Mucosa of descending colon (tissue), 3 donors: ENCODE measurements around the gene TCIRG1. TPM values are rescaled to one million over a fixed set of nuclear protein-coding genes. Genes with fewer than 3 reads are reported as not detected.

Source experiments
- ATAC-seq: fragments of 200-7000 bp; cut with Tn5 transposase; one replicate; pipeline ENCODE4 v1.9.1; 2020; ENCODE audit warnings: mild to moderate bottlenecking, moderate library complexity
- DNase-seq, 3 donors: peaks; one replicate each; pipeline ENCODE4 v3.0.0-alpha.2; 2020
- H3K36me3 ChIP-seq: fragments of 200-600 bp; one replicate; pipeline ENCODE4 v1.8.0; 2021; ENCODE audit warnings: low read depth, mild to moderate bottlenecking
- H3K4me1 ChIP-seq: fragments of 200-600 bp; one replicate; pipeline ENCODE4 v1.8.0; 2021; ENCODE audit warnings: low read depth, mild to moderate bottlenecking
- H3K4me3 ChIP-seq: fragments of 200-600 bp; one replicate; pipeline ENCODE4 v1.8.0; 2021; ENCODE audit warnings: mild to moderate bottlenecking
- H3K9me3 ChIP-seq: fragments of 200-600 bp; one replicate; pipeline ENCODE4 v1.8.0; 2021; ENCODE audit warnings: mild to moderate bottlenecking
- CTCF ChIP-seq: fragments of 200-600 bp; IDR thresholded peaks from one replicate; pipeline ENCODE4 v1.8.0; 2022; ENCODE audit warnings: antibody characterized with exemption, mild to moderate bottlenecking
- intact Hi-C, 2 donors: fragments of 100-400 bp; cut with DNase I in 1 of 2; cut with micrococcal nuclease in 1 of 2; formaldehyde crosslinking; loops; one replicate each; pipeline versions ENCODE4 v1.11.0 to v1.11.1; 2022; cut with DNase I, micrococcal nuclease
- total RNA-seq, 3 donors: library from RNA; stranded (reverse); fragmentation: NEBNext Ultra II Directional in 2 of 3; extraction: Animal tissue kit (Norgen Biotek cat#: 25700) in 2 of 3; gene quantifications; one replicate each; pipeline versions ENCODE4 v1.2.1 to v1.2.4, GENCODE V29; 2021 to 2023
- donor health status: DM: no; HTN: no; CAD: no; lungs with moderate emphysema.
- donor health status: DM: no; HTN: no; CAD: no.
- donor health status: DM: no; HTN: yes; CAD: no.

The TCIRG1 gene
- total RNA-seq, 3 donors from 2014 or later: 155 to 189 (median 166) TPM

DNA sequence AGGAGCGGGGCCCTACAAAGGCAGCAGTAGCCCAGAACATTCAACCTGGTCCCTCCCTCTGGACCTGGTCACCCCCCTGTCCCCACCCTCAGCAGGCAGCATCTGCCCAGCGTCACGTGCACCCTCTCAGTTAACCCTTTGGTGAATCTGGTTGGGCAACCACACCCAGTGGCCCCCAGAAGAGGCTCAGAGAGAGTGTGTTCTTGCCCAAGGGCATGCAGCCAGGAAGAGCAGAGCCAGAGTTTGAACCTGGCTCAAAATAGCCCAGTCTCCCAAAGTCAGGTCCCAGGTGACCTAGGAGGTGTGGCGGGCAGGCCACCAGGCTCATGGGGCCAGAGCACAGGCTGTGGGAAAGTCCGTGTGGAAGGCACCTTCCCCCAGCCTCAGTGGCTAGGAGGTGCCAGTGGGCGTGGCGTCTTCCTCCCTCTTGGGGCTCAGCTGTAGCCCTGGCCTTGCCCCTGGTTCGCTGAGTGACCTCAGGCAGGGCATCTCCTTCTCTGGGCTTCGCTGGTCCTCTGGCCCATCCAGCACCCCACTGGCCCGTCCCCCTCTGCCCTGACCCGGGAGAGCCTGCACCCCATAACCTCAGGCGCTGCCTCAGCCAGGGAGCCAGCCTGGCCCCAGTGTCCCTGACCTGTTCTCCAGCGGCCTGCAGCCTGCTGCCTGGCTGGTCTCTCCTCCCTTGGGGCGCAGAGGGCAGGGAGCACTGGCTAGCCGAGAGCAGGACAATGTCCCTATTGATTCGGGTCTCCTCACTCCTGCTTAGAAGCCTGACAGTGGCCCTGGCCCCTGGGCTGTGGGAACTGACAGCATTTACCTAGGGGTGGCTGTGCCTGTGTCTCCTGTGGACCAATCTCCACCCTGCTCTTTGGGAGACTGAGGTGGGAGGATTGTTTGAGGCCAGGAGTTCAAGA, 21.7 kb upstream of the TCIRG1 start:
- H3K4me3 ChIP-seq: no peak overlapping the region
- TF ChIP-seq CTCF: no peak

DNA sequence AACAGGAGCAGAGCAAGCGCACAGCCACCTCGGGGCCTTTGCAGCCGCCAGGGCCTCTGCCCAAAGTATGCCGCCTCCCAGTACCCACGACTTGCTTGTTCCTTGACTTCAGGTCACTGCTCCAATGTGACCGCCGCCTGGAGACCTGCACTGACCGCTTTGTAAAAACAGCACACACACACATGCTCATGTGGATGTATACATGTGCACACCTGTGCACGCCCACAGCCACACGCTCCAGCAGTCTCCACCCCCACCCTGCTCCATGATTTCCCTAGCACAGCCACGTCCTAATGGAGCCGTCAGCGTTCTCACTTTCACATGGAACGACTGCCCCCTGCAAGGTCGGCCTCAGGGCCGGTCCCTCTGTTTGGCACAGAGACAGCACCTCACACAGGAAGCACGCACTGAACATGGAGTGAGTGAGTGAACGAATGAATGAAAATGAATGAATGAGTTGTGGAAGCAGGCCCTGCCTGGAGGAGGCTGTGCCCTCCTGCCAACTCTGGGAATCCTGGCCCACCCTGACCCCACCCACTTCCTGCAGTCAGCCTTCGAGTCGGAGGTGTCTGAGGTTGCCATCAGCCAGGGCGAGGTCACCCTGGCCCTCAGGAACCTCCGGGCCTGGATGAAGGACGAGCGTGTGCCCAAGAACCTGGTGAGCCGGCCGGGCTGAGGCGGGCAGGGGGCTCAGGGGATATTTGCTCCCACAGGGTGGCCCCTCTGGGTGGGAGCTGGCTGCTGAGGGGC, 20.7 kb upstream of the TCIRG1 start:
- H3K4me3 ChIP-seq: no peak overlapping the region
- intact Hi-C loops: no loop called here
- DNase-seq (peak in 1 of 3 donors; percentile 56), ATAC-seq (no peak)
- no peaks in the 10 kb centered on the region for H3K9me3 ChIP-seq
- peaks cover 21% of the 10 kb centered on the region for H3K4me1 ChIP-seq
- H3K36me3 ChIP-seq: no peaks in the 10 kb centered on the region
- no peak for TF ChIP-seq CTCF

More for the DNA sequence above, 21.7 kb upstream of the TCIRG1 start:
- no peak for ATAC-seq
- peak in 2 of 3 donors; percentile 35 to 52 for DNase-seq
- Histone ChIP-seq H3K36me3 (no peaks in the 10 kb centered on the region), H3K9me3 (no peaks in the 10 kb centered on the region), H3K4me1 (peaks cover 21% of the 10 kb centered on the region)
- intact Hi-C loops: no loop called here

- ATAC-seq: no peak
- no peak for DNase-seq
- H3K4me3 ChIP-seq: no peak overlapping the region
- no peaks in the 10 kb centered on the region for H3K36me3 ChIP-seq
- no peak for TF ChIP-seq CTCF
- peaks cover 20% of the 10 kb centered on the region for H3K4me1 ChIP-seq
- intact Hi-C loops: no loop called here
- no peaks in the 10 kb centered on the region for H3K9me3 ChIP-seq
Measured at GRCh38 chr11:68018730-68019190, 20.1 kb upstream of the TCIRG1 start.

DNA sequence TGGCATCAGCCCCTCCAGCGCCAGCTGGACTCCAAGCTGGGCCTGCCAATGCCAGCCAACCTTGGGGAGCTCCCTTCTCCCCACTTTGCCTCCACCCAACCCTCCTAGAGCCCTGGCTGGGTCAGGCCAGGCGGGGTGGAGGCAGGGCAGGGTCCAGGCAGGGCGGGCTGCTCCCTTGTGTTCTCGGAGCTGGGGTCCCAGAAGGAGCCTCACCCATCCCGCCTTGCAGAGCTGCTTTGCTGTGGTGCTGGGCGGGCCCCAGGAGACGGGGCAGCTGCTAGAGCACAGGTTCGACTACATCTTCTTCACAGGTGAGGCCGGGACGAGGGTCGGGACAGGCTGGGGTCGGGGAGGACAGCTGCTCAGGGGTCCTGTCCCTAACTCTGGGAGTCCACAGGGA, 19.3 kb upstream of the TCIRG1 start:
- TF ChIP-seq CTCF: no peak
- H3K4me1 ChIP-seq: peaks cover 12% of the 10 kb centered on the region
- no peaks in the 10 kb centered on the region for H3K9me3 ChIP-seq
- no peaks in the 10 kb centered on the region for H3K36me3 ChIP-seq
- ATAC-seq: no peak
- no peak for DNase-seq
- intact Hi-C loops: no loop called here
- H3K4me3 ChIP-seq: no peak overlapping the region

DNA sequence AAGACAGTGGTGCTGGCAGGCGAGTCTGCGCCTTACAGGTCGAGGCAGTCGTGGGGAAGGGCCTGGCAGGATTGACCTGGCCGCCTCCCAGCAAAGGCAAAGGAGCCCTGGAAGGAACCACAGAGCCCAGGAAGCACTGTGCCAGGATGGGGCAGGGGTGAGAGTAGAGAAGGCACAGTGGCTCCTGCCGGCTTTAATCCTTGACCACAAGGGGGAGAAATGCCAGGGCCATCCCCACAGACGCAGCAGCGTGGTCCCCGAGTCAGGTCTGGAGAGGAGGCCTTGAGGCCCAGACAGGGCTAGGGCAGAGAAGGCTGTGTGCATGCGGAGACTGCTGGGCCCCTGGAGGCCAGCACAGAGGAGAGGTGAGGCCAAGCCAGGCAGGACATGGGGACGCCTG, 18.2 kb upstream of the TCIRG1 start:
- ATAC-seq: peak; percentile 39
- H3K36me3 ChIP-seq: no peaks in the 10 kb centered on the region
- no peak for TF ChIP-seq CTCF
- no peak for DNase-seq
- H3K9me3 ChIP-seq: no peaks in the 10 kb centered on the region
- no peak overlapping the region for H3K4me3 ChIP-seq
- peaks cover 7% of the 10 kb centered on the region for H3K4me1 ChIP-seq
- intact Hi-C loops: no loop called here
